Lower lobe of right lung (tissue), 2 donors: ENCODE measurements around the gene DMKN. TPM values are rescaled to one million over a fixed set of nuclear protein-coding genes. Genes with fewer than 3 reads are reported as not detected.

ENCODE experiments used
- ATAC-seq, 2 donors: fragments of 200-7000 bp; cut with Tn5 transposase; one replicate each; pipeline ENCODE4 v1.9.1; 2020 to 2022; ENCODE audit warnings: mild to moderate bottlenecking in 2 of 2, moderate library complexity in 2 of 2
- DNase-seq: peaks from one replicate; pipeline ENCODE4 v3.0.0-alpha.2; 2020
- H3K27ac ChIP-seq: fragments of 200-600 bp; one replicate; pipeline ENCODE4 v1.8.0; 2022
- H3K27me3 ChIP-seq: fragments of 200-600 bp; one replicate; pipeline ENCODE4 v1.8.0; 2022; ENCODE audit warnings: low read depth
- H3K36me3 ChIP-seq: fragments of 200-600 bp; one replicate; pipeline ENCODE4 v1.8.0; 2022; ENCODE audit warnings: mild to moderate bottlenecking
- H3K4me1 ChIP-seq: fragments of 200-600 bp; one replicate; pipeline ENCODE4 v1.8.0; 2022
- H3K4me3 ChIP-seq: fragments of 200-600 bp; one replicate; pipeline ENCODE4 v1.8.0; 2022; ENCODE audit warnings: mild to moderate bottlenecking
- H3K9me3 ChIP-seq: fragments of 200-600 bp; one replicate; pipeline ENCODE4 v1.8.0; 2022
- intact Hi-C: fragments of 100-400 bp; cut with DNase I; formaldehyde crosslinking; loops from one replicate; pipeline ENCODE4 v1.11.0; 2022
- total RNA-seq: library from RNA; stranded (reverse); fragmentation: NEBNext Ultra II Directional; extraction: Animal tissue kit (Norgen Biotek cat#: 25700); gene quantifications from one replicate; pipeline ENCODE4 v1.2.1, GENCODE V29; 2021
- TF ChIP-seq, protein P1 (sequence below): fragments of 200-600 bp; IDR thresholded peaks from one replicate; pipeline ENCODE4 v1.8.0; 2022; ENCODE audit warnings: antibody characterized with exemption, mild to moderate bottlenecking
- donor health status: DM: no; HTN: yes; CAD: no; lungs with severe emphysema.

The DMKN gene
- total RNA-seq, 1 donor from 2014 or later: 70.7 TPM

DNA sequence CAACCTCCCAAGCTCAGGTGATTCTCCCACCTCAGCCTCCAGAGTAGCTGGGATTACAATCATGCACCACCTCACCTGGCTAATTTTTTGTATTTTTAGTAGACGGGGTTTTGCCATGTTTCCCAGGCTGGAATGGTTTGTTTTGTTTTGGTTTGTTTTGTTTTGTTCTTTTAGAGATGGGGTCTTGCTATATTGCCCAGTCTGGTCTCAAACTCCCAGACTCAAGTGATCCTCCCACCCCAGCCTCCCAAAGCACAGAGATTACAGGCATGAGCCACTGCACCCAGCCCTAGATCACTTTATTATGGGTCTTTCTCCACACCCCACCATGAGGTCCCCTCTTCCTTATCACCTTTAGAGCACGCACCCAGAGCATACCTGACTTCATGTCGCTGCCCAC lies 15.2 kb downstream of the DMKN start:
- TF ChIP-seq, protein P1, sequence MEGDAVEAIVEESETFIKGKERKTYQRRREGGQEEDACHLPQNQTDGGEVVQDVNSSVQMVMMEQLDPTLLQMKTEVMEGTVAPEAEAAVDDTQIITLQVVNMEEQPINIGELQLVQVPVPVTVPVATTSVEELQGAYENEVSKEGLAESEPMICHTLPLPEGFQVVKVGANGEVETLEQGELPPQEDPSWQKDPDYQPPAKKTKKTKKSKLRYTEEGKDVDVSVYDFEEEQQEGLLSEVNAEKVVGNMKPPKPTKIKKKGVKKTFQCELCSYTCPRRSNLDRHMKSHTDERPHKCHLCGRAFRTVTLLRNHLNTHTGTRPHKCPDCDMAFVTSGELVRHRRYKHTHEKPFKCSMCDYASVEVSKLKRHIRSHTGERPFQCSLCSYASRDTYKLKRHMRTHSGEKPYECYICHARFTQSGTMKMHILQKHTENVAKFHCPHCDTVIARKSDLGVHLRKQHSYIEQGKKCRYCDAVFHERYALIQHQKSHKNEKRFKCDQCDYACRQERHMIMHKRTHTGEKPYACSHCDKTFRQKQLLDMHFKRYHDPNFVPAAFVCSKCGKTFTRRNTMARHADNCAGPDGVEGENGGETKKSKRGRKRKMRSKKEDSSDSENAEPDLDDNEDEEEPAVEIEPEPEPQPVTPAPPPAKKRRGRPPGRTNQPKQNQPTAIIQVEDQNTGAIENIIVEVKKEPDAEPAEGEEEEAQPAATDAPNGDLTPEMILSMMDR: no peak
- H3K36me3 ChIP-seq: no peaks in the 10 kb centered on the region
- H3K27me3 ChIP-seq: peaks cover 5% of the 10 kb centered on the region
- H3K4me3 ChIP-seq: no peak overlapping the region
- no peak for ATAC-seq
- no peak overlapping the region for H3K27ac ChIP-seq
- intact Hi-C loops: no loop called here
- peaks cover 8% of the 10 kb centered on the region for H3K4me1 ChIP-seq
- no peak for DNase-seq
- no peaks in the 10 kb centered on the region for H3K9me3 ChIP-seq

DNA sequence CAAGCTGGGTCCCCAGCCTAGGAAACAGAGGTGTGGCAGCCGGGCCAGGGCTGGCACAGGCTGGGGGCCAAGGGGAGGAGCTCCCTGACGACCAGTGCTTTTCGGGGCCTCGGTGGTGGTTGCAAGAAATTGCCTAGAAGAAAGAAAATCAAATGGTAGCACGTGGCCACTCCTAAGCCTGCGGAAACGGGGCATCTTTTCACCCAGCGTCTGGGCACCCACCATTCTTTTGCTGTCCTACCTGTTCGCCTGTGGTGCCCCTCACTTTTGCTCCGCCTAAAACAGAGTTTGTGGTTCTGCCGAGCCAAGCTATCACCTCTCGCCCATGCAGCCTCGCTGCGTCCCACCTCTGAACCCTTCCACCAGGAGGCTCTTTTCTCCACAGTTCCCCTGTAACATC lies 16.0 kb downstream of the DMKN start:
- intact Hi-C loops: no loop called here
- Histone ChIP-seq H3K4me3 (no peak overlapping the region), H3K27ac (no peak overlapping the region), H3K9me3 (no peaks in the 10 kb centered on the region), H3K36me3 (no peaks in the 10 kb centered on the region), H3K4me1 (peaks cover 8% of the 10 kb centered on the region), H3K27me3 (peaks cover 7% of the 10 kb centered on the region)
- TF ChIP-seq, protein P1: no peak
- ATAC-seq (no peak), DNase-seq (no peak)

DNA sequence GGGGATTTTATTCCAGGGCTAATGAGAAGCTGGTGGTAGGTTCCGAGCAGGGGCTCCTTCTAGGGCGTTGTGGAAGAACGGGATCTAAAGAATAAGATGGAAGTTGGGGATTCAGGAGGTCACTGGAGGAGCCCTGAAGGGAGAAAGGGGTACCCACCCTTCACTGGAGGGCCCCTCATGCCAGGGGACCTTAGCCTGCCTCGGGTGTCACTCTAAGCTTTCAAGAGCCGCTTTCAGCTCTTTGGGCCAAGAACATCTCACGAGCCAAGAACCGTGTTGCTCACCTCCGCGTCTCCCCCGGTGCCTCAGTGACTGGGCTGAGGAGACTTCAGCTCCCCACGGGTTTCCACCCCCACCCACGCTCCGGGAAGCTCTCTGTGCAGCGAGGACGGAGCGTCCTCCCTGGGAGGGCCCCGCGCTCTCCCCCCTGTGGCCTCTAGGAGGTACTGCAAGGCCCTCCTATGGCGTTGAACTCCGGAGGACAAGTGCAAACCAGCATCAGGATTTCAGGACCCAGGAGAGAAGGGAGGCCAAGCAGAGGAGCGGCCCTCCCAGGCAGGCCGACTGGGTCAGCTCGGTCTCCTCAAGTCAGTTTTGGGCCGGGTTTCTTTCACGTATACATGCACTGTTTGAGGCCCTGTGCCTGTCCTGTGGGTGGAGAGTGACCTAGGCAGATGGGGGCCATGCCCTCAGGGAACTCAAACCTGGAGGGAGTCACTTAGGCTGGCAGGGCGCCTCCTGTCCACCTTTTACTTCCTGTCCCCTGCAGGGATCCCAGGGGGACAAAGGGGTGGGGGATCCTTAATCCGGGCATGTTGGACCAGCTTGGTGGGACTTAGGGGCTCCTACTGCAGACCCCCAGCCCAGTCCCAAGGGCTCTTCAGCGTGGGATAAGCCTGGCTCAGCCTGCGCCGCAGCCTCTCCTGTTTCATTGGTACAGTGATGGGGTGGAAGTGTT lies 18.1 kb downstream of the DMKN start:
- DNase-seq (peak; percentile 85), ATAC-seq (peak; percentile 94 to 96)
- no peaks in the 10 kb centered on the region for H3K9me3 ChIP-seq
- peaks cover 8% of the 10 kb centered on the region for H3K4me1 ChIP-seq
- H3K27me3 ChIP-seq: peaks cover 10% of the 10 kb centered on the region
- H3K36me3 ChIP-seq: no peaks in the 10 kb centered on the region
- TF ChIP-seq, protein P1: peak; percentile 99
- intact Hi-C loops: no loop called here
- no peak overlapping the region for H3K27ac ChIP-seq
- H3K4me3 ChIP-seq: no peak overlapping the region

DNA sequence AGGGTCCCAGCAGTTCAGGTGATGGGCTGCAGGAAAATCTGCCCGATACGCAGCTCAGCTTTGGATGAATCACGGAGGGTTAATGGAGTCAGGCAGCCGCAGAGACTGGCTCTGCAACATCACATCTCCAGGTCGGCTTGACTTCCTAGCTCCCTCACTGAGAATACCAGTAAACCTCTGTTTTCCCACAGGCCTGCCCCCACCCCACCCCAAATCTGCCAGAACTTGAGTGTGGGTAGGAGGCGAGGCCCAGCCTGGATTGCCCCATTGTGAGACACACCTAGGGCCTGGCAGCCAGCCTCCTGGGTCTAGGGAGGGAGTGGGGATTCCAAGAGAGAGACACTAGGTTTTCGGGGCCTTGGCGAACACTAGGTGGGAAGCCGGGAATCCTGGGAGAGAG lies 19.5 kb downstream of the DMKN start:
- H3K4me3 ChIP-seq: no peak overlapping the region
- no peaks in the 10 kb centered on the region for H3K9me3 ChIP-seq
- ATAC-seq (no peak), DNase-seq (no peak)
- intact Hi-C loops: no loop called here
- TF ChIP-seq, protein P1: no peak
- no peak overlapping the region for H3K27ac ChIP-seq
- no peaks in the 10 kb centered on the region for H3K36me3 ChIP-seq
- H3K27me3 ChIP-seq: peaks cover 10% of the 10 kb centered on the region
- H3K4me1 ChIP-seq: peaks cover 8% of the 10 kb centered on the region

DNA sequence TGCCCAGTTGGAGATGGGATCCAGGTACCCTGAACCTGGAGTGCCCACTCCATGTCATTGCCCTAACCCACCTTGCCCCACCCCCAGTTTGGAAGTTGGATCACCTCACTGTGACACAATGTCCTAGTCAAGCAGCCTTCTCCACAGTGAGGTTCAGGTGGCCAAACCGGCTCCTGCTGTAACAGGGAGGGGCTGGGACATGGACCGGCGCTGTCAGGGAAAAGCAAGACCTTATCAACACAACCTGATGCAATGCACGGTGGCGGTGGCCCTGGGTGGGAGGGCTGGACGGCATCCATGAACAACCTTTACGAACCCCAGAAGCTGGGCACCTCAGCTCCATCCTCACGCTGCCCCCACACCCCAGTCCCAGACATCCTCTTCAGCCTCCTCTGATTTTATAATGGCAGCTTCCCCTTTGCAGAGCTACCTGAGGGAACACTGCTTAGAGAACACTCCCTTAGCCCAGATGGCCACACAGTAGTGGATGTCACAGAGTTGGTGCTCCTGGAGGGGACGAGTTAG lies 21.6 kb downstream of the DMKN start:
- Histone ChIP-seq H3K27me3 (peaks cover 10% of the 10 kb centered on the region), H3K36me3 (no peaks in the 10 kb centered on the region), H3K4me3 (no peak overlapping the region), H3K4me1 (peaks cover 8% of the 10 kb centered on the region), H3K27ac (no peak overlapping the region), H3K9me3 (no peaks in the 10 kb centered on the region)
- TF ChIP-seq, protein P1: no peak
- ATAC-seq (no peak), DNase-seq (no peak)
- intact Hi-C loops: no loop called here
